ENCODE results near the gene PRSS27.

GRCh38 chr16:2719328-2720063 lies 528 bp downstream of the PRSS27 start:
- TF ChIP-seq CTCF (conservative IDR thresholded peaks at IDR 0.05) = no peak
- no peak for TF ChIP-seq EZH2 (IDR thresholded peaks at IDR 0.05; ENCODE audit: low read depth)

Data from PC-9 (cell line).